Stomach smooth muscle (tissue), 2 donors: ENCODE measurements around the gene PTGFRN.
"Not testable (repeated sequence)": the region's sequence is repeated elsewhere in the genome, so short reads cannot be mapped to it uniquely, and the experiment has no call there.

ENCODE experiments used
- H3K27ac ChIP-seq: one replicate; pipeline ENCODE4 v1.7.0; 2013; ENCODE audit warnings: mild to moderate bottlenecking, low read length, inconsistent platforms
- H3K27me3 ChIP-seq, 2 donors: one replicate each; pipeline ENCODE4 v1.7.0; 2013; ENCODE audit warnings: low read length in 2 of 2; ENCODE audit not compliant: insufficient read depth in 2 of 2, control insufficient read depth in 1 of 2
- H3K36me3 ChIP-seq, 2 donors: one replicate each; pipeline ENCODE4 v1.7.0; 2013; ENCODE audit warnings: low read length in 2 of 2; ENCODE audit not compliant: control insufficient read depth in 2 of 2, insufficient read depth in 2 of 2
- H3K4me1 ChIP-seq: one replicate; pipeline ENCODE4 v1.7.0; 2013; ENCODE audit warnings: low read length; ENCODE audit not compliant: control insufficient read depth, insufficient read depth
- H3K4me3 ChIP-seq, 2 donors: one replicate each; pipeline ENCODE4 v1.7.0; 2013; ENCODE audit warnings: low read length in 2 of 2
- H3K9ac ChIP-seq, 2 donors: one replicate each; pipeline ENCODE4 v1.7.0; 2013; ENCODE audit warnings: low read length in 2 of 2, mild to moderate bottlenecking in 1 of 2
- H3K9me3 ChIP-seq, 2 donors: one replicate each; pipeline ENCODE4 v1.7.0; 2013; ENCODE audit warnings: low read length in 2 of 2; ENCODE audit not compliant: control insufficient read depth in 2 of 2
- donor health status: healthy.
- donor health status: Pancreatic carcinoma.

PTGFRN gene

GRCh38 chr1:116875391-116875790 is 34.3 kb upstream of the PTGFRN start:
- H3K27ac ChIP-seq = no peak overlapping the region

DNA sequence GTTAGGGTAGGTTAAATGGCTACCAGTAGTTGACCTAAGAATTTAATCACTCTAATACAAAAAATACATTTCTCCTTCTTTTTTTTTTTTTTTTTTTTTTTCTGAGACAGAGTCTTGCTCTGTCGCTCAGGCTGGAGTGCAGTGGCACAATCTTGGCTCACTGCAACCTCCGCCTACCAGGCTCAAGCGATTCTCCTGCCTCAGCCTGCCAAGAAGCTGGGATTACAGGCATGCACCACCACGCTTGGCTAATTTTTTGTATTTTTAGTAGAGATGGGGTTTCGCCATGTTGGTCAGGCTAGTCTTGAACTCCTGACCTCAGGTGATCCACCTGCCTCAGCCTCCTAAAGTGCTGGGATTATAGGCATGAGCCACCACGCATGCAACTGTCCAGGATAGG is 33.8 kb upstream of the PTGFRN start:
- H3K27ac ChIP-seq, H3K9me3 ChIP-seq, H3K4me3 ChIP-seq, H3K36me3 ChIP-seq, H3K9ac ChIP-seq, H3K27me3 ChIP-seq: not testable (repeated sequence)
- H3K4me1 ChIP-seq = peaks cover 27% of the 10 kb centered on the region

More at GRCh38 chr1:116875391-116875790, 34.3 kb upstream of the PTGFRN start:
- Histone ChIP-seq H3K36me3 (no peaks in the 10 kb centered on the region), H3K4me1 (peaks cover 25% of the 10 kb centered on the region), H3K9me3 (no peaks in the 10 kb centered on the region), H3K9ac (no peak overlapping the region), H3K27me3 (no peaks in the 10 kb centered on the region), H3K4me3 (no peak overlapping the region)

DNA sequence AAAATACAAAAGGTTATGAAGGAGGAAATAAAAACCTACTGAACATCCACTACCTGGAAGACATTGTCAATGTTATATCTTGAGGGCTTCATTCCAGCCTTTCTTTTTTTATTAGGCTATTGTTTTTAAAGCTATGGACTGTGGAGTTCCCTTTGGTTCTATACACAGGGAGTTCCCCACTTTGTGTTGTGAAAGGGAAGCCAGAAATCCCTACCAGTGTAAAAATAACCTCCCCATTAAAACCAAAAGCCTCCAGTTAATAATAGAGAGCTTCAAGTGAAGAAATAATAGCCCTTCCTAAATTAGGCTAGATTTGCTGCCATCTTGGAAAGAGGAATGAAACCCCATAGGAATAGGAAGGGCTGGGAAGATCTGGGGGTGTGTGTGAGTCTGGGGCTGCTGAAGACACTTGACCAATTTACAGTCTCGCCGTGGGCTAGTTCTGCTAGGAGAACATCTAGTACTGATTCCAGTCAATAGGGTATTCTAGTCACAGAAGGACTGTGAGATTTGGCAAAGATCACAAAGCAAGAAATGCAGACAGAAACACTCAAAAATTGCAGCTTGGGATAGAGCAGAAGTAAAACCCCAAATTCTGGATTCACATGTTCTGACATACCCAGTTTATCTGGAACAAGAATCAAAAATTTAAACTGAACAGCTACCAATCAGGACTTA is 32.4 kb upstream of the PTGFRN start:
- Histone ChIP-seq H3K4me1 (peaks cover 31% of the 10 kb centered on the region), H3K4me3 (peak overlapping the region; percentile 56 to 74), H3K27ac (peak overlapping the region; percentile 46), H3K9ac (peak overlapping the region in 1 of 2 donors; percentile 13), H3K9me3 (no peaks in the 10 kb centered on the region), H3K36me3 (no peaks in the 10 kb centered on the region), H3K27me3 (no peaks in the 10 kb centered on the region)

DNA sequence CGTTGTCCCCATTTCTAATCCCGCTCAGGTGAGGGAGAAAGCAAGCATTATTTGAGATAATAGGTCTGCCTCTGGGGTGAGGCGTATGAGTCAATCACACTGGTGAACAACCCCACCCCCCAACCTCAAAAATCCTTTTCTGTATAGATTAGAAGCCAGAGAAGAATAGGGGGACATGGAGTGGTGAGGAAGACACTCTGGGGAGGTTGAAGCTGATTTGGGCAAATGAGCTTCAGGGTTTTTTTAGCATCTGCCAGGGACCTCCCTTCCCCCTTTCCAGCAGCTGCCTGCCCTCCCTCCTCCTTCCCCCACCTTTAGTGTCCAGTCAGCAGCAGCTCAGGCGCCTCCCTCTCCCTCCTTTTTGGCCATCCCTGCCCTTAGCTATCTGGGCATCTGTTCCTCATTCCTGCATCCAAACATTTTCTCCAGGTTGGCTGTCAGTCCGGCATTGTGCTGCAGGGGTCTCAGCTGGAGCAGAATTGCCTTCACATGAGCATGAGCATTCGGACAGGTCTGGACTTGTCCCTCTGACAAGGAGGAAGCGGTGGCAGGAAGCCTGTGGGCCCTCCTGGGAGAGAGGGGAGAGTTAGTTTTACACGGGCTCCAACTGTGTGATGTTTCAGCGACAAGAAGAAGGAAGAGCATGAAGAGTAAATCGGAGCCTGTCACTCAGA is 30.8 kb upstream of the PTGFRN start:
- H3K4me1 ChIP-seq = peaks cover 31% of the 10 kb centered on the region
- no peaks in the 10 kb centered on the region for H3K36me3 ChIP-seq
- H3K9ac ChIP-seq = peak overlapping the region; percentile 12 to 29
- H3K27ac ChIP-seq = peak overlapping the region; percentile 46
- no peaks in the 10 kb centered on the region for H3K27me3 ChIP-seq
- no peaks in the 10 kb centered on the region for H3K9me3 ChIP-seq
- peak overlapping the region; percentile 56 to 74 for H3K4me3 ChIP-seq

- Histone ChIP-seq H3K9ac (no peak overlapping the region), H3K27me3 (no peaks in the 10 kb centered on the region), H3K4me3 (no peak overlapping the region), H3K4me1 (peaks cover 31% of the 10 kb centered on the region), H3K36me3 (no peaks in the 10 kb centered on the region), H3K9me3 (no peaks in the 10 kb centered on the region), H3K27ac (no peak overlapping the region)
Observed at GRCh38 chr1:116879478-116880133, 30.1 kb upstream of the PTGFRN start.

- Histone ChIP-seq H3K27me3 (no peaks in the 10 kb centered on the region), H3K36me3 (no peaks in the 10 kb centered on the region), H3K27ac (no peak overlapping the region), H3K9me3 (no peaks in the 10 kb centered on the region), H3K9ac (no peak overlapping the region), H3K4me3 (no peak overlapping the region), H3K4me1 (peaks cover 31% of the 10 kb centered on the region)
Observed at GRCh38 chr1:116880917-116881316, 28.8 kb upstream of the PTGFRN start.

GRCh38 chr1:116881879-116882520 is 27.7 kb upstream of the PTGFRN start:
- Histone ChIP-seq H3K4me3 (no peak overlapping the region), H3K4me1 (peaks cover 31% of the 10 kb centered on the region), H3K9ac (no peak overlapping the region), H3K27ac (peak overlapping the region; percentile 41), H3K9me3 (no peaks in the 10 kb centered on the region), H3K27me3 (no peaks in the 10 kb centered on the region), H3K36me3 (no peaks in the 10 kb centered on the region)

- Histone ChIP-seq H3K27ac (no peak overlapping the region), H3K9ac (no peak overlapping the region), H3K27me3 (no peaks in the 10 kb centered on the region), H3K4me1 (peaks cover 24% of the 10 kb centered on the region), H3K36me3 (no peaks in the 10 kb centered on the region), H3K4me3 (no peak overlapping the region), H3K9me3 (no peaks in the 10 kb centered on the region)
Observed at GRCh38 chr1:116882866-116883265, 26.9 kb upstream of the PTGFRN start.

- no peak overlapping the region for H3K27ac ChIP-seq
- H3K27me3 ChIP-seq = no peaks in the 10 kb centered on the region
- H3K36me3 ChIP-seq = no peaks in the 10 kb centered on the region
- H3K9me3 ChIP-seq = no peaks in the 10 kb centered on the region
- no peak overlapping the region for H3K9ac ChIP-seq
- peaks cover 3% of the 10 kb centered on the region for H3K4me1 ChIP-seq
- no peak overlapping the region for H3K4me3 ChIP-seq
Observed at GRCh38 chr1:116886291-116886878, 23.3 kb upstream of the PTGFRN start.

- Histone ChIP-seq H3K27ac (no peak overlapping the region), H3K36me3 (no peaks in the 10 kb centered on the region), H3K4me1 (no peaks in the 10 kb centered on the region), H3K4me3 (no peak overlapping the region), H3K27me3 (no peaks in the 10 kb centered on the region), H3K9me3 (no peaks in the 10 kb centered on the region), H3K9ac (no peak overlapping the region)
Observed at GRCh38 chr1:116887212-116887611, 22.5 kb upstream of the PTGFRN start.
